ENCODE measurements around the gene TOR4A.
A peak's percentile ranks its signal among the peaks of the same experiment; 100 is the strongest.

TOR4A gene

GRCh38 chr9:137286975-137287383 lies 9.5 kb downstream of the TOR4A start:
- TF ChIP-seq POU6F1 (CRISPR knock-in tag; IDR thresholded peaks at IDR 0.05; ENCODE audit: borderline replicate concordance, low read depth) (no peak), ZC3H10 (CRISPR knock-in tag; IDR thresholded peaks at IDR 0.05) (no peak), ZNF70 (CRISPR knock-in tag; IDR thresholded peaks at IDR 0.05) (no peak), PPARA (CRISPR knock-in tag; IDR thresholded peaks at IDR 0.05; ENCODE audit: borderline replicate concordance) (no peak), ZFP30 (CRISPR knock-in tag; IDR thresholded peaks at IDR 0.05) (no peak), CSDC2 (CRISPR knock-in tag; IDR thresholded peaks at IDR 0.05) (no peak), TOX (CRISPR knock-in tag; IDR thresholded peaks at IDR 0.05; ENCODE audit: borderline replicate concordance) (no peak), CREB5 (CRISPR knock-in tag; IDR thresholded peaks at IDR 0.05; ENCODE audit: low read depth) (no peak), TSHZ2 (CRISPR knock-in tag; IDR thresholded peaks at IDR 0.05) (no peak), ARNTL (CRISPR knock-in tag; IDR thresholded peaks at IDR 0.05; ENCODE audit: borderline replicate concordance, low read depth) (no peak), PATZ1 (CRISPR knock-in tag; IDR thresholded peaks at IDR 0.05; ENCODE audit: borderline replicate concordance) (no peak), TCF4 (CRISPR knock-in tag; IDR thresholded peaks at IDR 0.05; ENCODE audit: borderline replicate concordance) (no peak), GLIS3 (CRISPR knock-in tag; IDR thresholded peaks at IDR 0.05) (no peak), ZNF8 (CRISPR knock-in tag; IDR thresholded peaks at IDR 0.05) (no peak), RARB (CRISPR knock-in tag; IDR thresholded peaks at IDR 0.05) (no peak)
- peak; percentile 98 for ATAC-seq

- TF ChIP-seq CREB5 (CRISPR knock-in tag; IDR thresholded peaks at IDR 0.05; ENCODE audit: low read depth) (no peak), SNAI2 (CRISPR knock-in tag; IDR thresholded peaks at IDR 0.05) (no peak), ARNTL (CRISPR knock-in tag; IDR thresholded peaks at IDR 0.05; ENCODE audit: borderline replicate concordance, low read depth) (no peak), ISL1 (CRISPR knock-in tag; IDR thresholded peaks at IDR 0.05) (no peak), ZFP30 (CRISPR knock-in tag; IDR thresholded peaks at IDR 0.05) (no peak), BACH2 (CRISPR knock-in tag; IDR thresholded peaks at IDR 0.05; ENCODE audit: borderline replicate concordance) (no peak), CSDC2 (CRISPR knock-in tag; IDR thresholded peaks at IDR 0.05) (no peak)
- ATAC-seq = no peak
Observed at GRCh38 chr9:137293094-137293481, 15.6 kb downstream of the TOR4A start.

- no peak for ATAC-seq
- no peak for TF ChIP-seq TOX (CRISPR knock-in tag; IDR thresholded peaks at IDR 0.05; ENCODE audit: borderline replicate concordance)
Observed at GRCh38 chr9:137293482-137294090, 16.1 kb downstream of the TOR4A start.

- ATAC-seq = peak; percentile 65
- no peak for TF ChIP-seq CSDC2 (CRISPR knock-in tag; IDR thresholded peaks at IDR 0.05)
- TF ChIP-seq CSRNP3 (CRISPR knock-in tag; IDR thresholded peaks at IDR 0.05) = no peak
- TF ChIP-seq ZFP3 (CRISPR knock-in tag; IDR thresholded peaks at IDR 0.05) = no peak
- TF ChIP-seq ZFP30 (CRISPR knock-in tag; IDR thresholded peaks at IDR 0.05) = no peak
- no peak for TF ChIP-seq PPARA (CRISPR knock-in tag; IDR thresholded peaks at IDR 0.05; ENCODE audit: borderline replicate concordance)
- TF ChIP-seq ARNTL (CRISPR knock-in tag; IDR thresholded peaks at IDR 0.05; ENCODE audit: borderline replicate concordance, low read depth) = no peak
- no peak for TF ChIP-seq ZNF70 (CRISPR knock-in tag; IDR thresholded peaks at IDR 0.05)
Observed at GRCh38 chr9:137294091-137294680, 16.7 kb downstream of the TOR4A start.
